ENCODE results near the gene FMO3.

GRCh38 chr1:171122893-171123292 is 32.2 kb downstream of the FMO3 start:
- no peak for TF ChIP-seq CTCF (IDR thresholded peaks at IDR 0.05; ENCODE audit: borderline replicate concordance, extremely low read depth, low read length, poor library complexity, severe bottlenecking)
- no peak for TF ChIP-seq EZH2 (IDR thresholded peaks at IDR 0.05; ENCODE audit: borderline replicate concordance, low read depth, low read length, severe bottlenecking)

All from DND-41 (cell line).